ENCODE results near the gene TMEM130. TPM values are rescaled to one million over a fixed set of nuclear protein-coding genes. Genes with fewer than 3 reads are reported as not detected.
"Not testable (repeated sequence)": the region's sequence is repeated elsewhere in the genome, so short reads cannot be mapped to it uniquely, and the experiment has no call there.

TMEM130 gene
- total RNA-seq, 1 experiment from 2014 or later = not detected

DNA sequence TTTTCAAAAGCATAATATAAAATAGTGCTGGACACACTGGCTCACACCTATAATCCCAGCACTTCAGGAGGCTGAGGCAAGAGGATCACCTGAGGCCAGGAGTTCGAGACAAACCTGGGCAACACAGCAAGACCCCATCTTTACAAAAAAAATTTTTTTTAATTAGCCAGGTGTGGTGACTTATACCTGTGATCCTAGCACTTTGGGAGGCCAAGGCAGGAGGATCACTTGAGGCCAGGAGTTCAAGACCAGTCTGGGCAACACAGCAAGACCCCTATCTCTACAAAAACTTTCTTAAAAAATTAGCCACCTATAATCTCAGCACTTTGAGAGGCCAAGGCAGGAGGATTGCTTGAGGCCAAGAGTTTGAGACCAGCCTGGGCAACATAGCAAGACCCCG, 27.3 kb downstream of the TMEM130 start:
- not testable (repeated sequence) for DNase-seq (ENCODE audit: low read depth)

DNA sequence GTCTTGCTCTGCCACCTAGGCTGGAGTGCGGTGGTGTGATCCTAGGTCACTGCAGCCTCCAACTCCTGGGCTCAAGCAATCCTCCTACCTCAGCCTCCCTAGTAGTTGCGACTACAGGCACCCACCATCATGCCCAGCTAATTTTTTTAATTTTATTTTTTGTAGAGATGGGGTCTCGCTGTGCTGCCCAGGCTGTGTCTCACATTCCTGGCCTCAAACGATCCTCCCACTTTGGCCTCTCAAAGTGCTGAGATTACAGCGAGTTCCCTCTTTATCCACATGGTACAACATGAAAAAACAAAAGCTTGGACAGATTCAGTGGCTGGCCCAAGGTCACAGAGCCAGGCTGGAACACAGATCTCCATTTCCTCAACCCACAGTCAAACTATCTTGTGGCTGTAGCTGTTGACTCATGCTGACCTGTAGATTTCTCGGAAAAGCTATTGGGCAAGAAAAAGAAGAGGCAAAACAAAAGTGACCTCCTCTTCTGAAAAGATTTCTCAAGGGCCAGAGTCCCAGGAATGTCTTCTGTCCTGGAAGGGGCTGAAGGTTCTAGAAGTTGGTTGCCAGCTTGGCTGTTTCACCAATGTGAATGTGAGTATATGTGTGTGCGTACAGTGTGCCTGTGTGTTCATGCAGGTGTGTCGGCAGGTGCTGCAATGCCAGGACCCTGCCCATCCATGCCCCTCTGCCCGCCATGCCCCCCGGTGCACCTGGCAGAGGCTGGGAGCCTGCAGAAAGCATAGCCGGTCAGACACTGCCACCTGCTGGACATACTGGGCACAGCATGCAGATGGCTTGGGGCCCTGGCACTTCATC, 28.4 kb downstream of the TMEM130 start:
- peak; percentile 42 for DNase-seq (ENCODE audit: low read depth)

DNA sequence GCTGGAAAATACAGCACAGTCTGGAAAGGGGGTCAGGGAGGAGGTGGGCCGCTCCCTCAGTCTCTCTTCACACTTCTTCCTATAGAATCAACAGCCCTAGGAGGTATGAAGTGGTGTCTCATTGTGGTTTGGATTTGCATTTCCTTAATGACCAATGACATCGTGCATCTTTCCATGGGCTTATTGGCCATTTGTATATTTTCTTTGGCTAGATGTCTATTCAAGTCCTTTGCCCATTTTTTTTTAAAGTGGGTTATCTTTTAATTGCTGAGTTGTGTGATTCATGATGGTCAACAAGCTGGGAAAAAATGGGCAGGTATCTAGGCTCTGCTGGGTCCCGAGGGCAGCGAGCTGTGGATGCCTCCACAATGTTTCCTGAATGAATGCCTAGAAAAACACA, 29.1 kb downstream of the TMEM130 start:
- DNase-seq (ENCODE audit: low read depth) = no peak

DNA sequence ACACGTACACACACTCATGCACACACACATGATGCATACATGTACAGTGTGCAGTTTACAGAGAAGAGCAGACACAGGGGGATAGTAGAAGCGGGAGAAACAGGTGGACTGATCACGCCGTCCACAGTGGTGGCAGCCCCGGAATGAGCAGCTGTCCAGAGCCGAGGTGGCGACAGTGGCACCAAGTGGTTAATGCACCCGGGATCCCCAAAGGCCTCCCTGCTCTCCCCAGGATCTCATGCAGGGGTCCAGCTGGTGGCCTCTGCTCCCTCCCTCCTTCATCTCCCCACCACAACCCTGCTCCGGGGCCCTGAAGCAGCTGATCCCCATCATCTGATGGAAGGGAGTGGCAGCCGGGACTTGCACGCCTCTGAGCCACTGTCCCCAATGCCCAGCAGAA, 29.7 kb downstream of the TMEM130 start:
- DNase-seq (ENCODE audit: low read depth) = no peak

DNA sequence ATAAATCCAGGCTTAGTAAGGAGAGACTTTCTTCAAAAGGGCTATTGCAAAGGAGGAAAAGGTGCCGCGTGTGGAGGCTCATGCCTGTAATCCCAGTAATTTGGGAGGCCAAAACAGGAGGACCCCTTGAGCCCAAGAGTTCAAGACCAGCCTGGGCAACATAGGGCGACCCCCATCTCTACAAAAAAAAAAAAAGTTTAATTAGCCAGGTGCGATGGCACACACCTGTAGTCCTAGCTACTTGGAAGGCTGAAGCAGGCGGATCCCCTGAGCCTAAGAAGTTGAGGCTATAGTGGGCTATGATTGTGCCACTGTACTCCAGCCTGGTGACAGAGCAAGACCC, 32.2 kb downstream of the TMEM130 start:
- no peak for DNase-seq (ENCODE audit: low read depth)

DNA sequence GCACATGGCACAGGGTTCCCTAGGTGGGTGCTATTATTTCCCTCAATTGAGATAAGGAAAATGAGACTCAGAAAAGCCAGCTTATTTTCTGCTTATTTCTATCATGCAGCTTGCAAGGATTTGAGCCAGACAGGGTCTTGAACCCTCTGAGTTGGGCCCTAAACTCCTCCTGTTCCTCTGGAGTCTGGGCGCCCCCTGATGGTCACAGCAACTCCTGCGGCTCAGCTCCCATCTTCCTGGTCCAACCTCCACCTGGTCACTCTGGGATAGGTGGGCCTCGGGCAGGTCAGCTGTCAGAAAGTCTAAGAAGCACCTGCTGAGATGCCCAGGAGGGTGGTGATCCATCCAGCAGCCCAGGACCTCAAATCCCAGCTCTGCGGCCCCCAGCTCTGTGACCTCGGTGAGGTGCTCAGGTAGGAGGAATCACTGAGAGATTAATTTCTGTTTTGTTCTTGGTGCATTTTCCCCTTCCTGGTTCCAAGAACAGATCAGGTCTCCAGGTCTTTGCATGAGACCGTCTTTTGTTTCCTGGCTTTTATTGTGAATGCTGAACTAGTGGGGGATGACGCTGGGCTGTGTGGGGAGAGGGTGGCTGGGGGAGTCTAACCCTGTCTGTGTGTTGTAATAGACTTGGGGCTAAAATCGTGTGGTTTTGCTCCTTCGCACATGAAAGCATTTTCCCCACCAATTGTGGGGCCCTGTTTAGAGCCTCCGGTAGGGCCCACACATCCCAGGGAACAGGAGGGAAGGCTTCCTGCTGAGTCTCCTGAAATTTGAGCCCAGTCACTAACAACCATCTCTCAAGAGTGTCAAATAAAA, 32.8 kb downstream of the TMEM130 start:
- peak; percentile 19 for DNase-seq (ENCODE audit: low read depth)

DNA sequence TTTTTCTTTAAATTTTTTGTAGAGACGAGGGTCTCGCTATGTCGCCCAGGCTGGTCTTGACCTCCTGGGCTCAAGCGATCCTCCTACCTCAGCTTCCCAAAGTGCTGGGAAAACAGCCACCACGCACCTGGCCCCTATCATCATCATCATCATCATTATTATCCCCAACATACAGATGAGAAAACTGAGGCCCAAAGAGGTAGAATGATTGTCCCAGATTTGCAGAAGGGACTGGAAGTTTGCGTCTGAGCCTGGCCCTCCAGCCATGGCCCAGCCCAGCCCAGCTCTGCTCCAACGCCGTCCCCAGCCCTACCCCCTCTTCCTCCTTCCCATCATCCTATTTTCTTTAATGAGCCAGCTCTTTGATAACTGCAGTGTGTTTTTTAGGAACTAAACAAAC, 34.9 kb downstream of the TMEM130 start:
- no peak for DNase-seq (ENCODE audit: low read depth)

DNA sequence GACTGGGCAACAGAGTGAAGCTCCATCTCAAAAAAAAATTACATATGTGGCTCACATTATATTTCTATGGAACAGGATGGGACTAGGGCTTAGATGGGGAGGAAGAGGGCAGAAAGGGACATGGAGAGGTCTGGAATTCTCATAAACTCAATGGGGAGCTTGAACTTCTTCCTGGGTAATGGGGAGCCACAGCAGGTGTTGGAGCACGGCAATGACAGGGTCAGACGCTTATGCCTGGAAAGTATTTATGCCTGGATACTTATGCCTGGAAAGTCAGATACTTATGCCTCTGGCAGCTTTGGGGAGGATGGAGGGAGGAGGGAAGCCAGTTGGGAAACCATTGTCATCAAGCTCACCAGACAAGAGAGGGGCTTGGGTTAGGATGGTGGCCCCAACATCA, 36.8 kb downstream of the TMEM130 start:
- no peak for DNase-seq (ENCODE audit: low read depth)

DNA sequence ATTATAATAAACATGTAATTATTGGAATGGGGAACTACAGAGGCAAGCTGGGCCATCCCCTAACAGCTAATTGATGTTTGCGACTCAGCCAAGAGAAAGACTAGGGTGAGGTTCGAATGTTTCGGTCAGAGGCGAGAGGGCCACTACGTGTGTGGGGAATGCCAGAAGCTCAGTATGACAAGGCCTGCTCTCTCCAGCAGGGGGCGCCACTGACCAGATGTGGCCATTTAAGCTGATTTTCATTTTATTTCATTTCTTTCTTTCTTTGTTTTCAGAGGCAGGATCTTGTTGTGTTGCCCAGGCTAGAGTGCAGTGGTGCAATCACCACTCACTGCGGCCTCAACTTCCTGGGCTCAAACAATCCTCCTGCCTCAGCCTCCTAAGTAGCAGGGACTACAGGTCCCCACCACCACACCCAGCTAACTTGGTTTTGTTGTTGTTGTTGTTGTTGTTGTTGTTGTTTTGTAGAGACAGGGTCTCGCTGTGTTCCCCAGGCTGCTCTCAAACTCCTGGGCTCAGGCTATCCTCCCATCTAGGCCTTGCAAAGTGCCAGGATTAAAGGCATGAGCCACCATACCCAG, 38.1 kb downstream of the TMEM130 start:
- DNase-seq (ENCODE audit: low read depth) = no peak

DNA sequence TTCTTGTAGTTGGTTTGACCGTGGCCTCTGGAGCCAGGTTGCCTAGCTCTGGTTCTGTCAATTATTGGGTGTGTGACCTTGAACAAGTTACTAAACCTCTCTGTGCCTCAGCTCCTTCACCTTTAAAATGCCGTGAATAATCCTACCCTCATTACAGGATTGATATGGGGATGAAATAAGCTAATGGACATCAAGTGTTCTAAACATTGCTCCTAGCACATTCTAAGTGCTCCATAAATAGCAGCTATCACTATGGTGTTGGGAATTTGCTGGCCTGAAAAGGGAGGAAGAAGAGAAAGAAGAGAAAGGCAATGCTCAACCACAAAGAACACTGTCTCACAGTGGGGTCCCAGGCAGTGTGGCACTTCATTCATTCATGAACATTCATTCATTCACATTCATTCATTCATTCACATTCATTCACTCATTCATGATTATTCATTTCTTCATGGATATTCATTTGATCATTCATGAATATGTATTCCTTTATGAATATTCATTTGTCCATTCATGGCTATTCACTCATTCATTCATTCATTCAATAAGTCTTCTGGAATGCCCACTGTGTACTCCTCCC, 38.8 kb downstream of the TMEM130 start:
- DNase-seq (ENCODE audit: low read depth) = no peak

DNA sequence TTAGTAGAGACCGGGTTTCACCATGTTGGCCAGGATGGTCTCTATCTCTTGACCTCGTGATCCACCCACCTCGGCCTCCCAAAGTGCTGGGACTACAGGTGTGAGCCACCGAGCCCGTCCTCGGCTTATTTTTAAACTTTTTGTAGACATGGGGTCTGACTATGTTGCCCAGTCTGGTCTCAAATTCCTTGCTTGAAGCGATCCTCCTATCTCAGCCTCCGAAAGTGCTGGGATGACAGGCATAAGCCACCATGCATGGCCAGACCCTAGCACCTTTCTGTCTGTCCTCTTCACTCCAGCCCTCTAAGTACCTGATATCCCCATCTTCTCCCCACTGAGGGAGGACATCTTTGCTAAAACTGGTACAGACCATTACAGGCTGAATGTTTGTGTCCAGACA, 41.4 kb downstream of the TMEM130 start:
- no peak for DNase-seq (ENCODE audit: low read depth)

DNA sequence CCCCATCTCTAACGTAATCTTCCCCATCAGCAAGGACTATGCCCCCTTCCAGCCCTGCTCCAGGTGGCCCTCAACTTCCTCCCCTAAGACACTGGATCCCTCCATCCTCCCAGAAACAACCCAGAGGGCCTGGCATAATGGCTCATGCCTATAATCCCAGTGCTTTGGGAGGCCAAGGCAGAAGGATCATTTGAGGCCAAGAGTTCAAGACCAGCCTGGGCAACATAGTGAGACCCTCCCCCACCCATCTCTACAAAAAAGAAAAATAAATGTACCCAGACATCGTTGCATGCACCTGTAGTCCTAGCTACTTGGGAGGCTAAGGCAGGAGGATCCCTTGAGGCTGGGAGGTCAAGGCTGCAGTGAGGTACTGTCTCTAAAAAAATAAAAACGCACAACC, 42.6 kb downstream of the TMEM130 start:
- DNase-seq (ENCODE audit: low read depth) = no peak

DNA sequence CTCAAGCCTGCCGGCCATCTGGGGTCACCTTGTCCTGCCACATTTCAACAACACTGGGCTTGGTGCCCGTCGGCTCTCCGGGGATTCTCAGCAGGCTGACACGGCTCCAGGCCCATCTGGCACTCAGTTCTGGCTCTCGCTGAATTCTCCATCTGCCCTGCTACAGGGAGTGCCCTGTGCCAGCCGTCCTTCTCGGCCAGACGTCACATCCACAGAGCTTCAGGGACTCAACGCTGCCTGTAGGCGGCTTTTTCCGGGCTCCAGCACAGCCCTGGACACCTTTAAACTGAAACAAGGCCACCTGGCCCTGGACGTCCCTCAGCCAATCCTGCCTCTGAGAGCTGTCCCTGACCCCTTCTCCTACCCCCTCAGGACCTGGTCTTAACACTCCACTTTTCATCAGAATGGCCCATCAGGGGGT, 43.0 kb downstream of the TMEM130 start:
- no peak for DNase-seq (ENCODE audit: low read depth)

DNA sequence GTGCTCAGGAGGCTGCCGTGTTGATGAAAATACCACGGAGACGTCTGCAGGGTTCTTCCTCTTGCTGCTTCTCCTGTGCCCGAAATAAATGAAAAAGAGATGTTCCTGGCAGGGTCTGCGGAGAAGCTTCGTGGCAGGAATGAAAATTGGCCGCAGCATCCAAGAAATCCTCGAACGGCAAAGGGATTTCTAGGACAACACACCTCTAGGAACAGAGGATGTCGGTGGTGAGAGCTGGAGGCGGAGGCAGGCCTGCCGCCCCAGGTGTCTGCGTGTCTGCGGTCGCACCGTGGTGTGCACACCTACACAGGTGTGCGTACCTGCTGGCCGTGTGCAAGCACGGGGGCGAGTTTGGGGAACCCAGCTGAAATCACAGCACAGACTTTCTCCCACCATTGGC, 43.4 kb downstream of the TMEM130 start:
- no peak for DNase-seq (ENCODE audit: low read depth)

DNA sequence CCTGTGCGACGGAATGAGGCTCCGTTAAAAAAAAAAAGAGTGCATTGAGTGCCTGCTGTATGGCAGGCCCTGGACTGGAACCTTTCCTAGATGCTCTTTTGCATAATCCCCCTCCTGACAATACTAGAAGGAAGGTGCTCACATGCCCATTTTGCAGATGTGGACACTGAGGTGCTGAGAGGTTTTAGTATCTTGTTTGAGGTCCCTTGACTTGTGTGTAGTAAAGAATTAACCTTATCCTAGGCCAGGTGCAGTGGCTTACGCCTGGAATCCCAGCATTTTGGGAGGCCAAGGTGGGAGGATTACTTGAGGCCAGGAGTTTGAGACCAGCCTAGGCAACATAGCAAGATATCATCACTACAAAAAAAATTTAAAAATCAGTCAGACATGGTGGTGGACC, 46.6 kb downstream of the TMEM130 start:
- no peak for DNase-seq (ENCODE audit: low read depth)

DNA sequence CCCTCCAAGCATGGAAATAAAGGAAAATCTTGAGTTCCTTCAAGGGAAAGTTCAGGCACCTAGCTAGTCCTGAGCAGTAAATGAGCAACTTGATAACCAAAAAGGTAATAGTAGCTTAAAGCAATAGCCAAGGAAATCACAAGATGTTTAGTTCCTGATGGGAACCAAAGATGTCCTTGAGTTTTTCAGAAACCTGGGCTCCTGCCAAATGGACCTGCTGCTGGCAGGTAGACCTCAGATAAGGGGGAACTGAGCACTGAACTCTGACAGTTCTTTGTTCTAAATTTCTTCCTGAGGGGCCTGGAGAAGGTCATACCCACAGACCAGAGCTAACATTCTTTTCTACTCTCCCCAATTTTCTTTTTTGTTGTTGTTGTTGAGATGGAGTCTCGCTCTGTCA, 48.5 kb downstream of the TMEM130 start:
- DNase-seq (ENCODE audit: low read depth) = no peak

DNA sequence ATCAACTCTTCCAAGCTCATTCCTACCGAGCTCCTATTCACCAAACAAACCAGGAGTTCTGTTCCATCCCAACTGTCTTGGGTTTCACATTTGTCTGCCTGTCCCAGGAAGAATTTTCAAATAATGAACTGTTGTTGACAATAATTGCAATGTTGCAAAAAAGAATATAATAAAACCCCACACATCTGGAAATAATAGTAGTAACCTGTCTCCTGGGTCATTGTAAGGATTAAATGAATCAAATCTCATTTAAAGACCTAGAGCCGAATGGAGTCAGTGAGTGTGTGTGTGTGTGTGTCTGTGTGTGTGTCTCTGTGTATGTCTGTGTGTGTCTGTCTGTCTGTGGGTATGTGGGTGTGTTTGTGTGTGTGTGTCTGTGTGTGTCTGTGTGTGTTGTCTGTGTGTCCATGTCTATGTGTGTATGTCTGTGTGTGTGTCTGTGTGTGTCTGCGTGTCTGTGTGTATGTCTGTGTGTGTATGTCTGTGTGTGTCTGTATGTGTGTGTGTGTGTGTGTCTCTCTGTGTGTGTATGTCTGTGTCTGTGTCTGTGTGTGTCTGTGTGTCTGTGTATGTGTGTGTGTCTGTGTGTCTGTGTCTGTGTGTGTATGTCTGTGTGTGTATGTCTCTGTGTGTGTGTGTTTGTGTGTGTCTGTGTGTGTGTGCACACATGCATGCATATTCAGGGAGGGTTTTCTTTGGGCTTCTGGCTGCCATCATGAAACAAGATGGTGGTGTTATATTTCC, 52.7 kb downstream of the TMEM130 start:
- DNase-seq (ENCODE audit: low read depth) = no peak

DNA sequence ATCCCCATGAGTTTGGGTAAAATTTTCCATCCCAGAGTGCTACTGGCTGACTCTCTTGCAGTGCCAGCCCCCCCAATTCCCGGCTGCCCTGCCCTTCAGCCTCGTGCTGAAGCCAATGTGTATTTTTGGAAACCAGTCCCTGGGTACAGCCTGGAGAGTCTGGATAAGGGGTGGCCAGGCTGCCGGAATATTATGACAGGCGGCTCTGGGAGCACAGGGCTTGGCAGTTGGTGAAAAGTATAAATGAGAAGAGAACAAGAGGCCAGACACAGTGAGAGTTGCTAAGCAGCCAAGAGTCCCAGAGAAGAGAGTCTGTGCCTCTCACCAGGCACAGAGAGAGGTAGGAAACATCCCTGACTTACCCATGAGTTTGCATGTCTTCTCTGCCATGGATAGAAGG, 53.6 kb downstream of the TMEM130 start:
- no peak for DNase-seq (ENCODE audit: low read depth)

DNA sequence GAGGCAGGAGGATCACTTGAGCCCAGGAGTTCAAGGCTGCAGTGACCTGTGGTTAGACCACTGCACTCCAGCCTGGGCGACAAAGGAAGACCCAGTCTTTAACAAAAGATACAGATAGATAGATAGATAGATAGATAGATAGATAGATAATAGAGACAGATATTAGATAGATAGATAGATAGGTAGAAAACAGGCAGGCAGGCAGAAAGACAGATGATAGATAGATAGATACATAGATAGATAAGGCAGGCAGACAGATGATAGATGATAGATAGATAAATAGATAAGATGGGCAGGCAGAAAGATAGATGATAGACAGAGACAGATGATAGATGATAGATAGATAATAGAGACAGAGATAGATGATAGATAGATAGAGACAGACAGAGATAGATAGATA, 54.5 kb downstream of the TMEM130 start:
- no peak for DNase-seq (ENCODE audit: low read depth)

DNA sequence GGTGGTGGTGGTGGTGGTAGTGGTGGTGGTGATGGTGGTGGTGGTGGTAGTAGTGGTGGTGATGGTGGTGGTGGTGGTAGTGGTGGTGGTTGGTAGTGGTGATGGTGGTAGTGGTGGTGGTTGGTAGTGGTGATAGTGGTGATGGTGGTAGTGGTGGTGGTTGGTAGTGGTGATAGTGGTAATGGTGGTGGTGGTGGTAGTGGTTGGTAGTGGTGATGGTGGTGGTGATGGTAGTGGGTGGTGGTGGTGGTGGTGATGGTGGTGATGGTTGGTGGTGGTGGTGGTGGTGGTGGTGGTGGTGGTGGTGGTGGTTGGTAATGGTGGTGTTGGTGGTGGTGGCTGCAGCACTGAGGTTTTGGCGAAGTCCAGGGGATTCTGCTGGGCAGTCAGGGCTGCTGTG, 58.5 kb downstream of the TMEM130 start:
- DNase-seq (ENCODE audit: low read depth) = no peak

DNA sequence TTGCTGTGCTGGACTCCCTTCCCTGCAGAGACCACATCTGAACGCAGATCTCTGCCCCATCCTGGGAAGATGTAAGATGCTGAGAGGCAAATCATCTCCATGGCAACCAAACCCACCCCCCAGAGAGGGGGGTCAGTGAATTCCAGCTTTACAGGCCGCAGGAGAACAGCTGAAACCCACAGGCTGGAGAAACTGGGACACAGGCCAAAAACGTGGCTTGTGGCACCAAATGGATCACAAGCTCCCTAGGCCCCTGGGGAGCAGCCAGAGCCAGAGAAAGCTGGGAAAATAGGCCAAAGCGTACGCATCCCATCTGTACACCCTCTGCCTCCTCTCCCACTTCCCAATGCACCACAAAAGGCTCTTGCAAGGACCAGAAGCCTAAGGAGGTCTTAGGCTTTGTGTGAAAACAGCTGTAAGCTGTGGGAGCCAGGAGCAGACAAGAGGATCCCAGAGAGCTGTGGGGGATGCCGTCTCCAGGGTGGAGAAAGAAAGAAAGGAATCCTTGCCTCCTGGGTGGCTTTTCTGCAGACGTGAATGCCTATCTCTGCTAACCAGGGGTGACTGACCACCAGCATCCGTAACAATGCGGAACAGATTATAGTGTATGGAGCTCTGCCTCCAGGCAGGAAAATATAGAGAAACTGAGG, 59.5 kb downstream of the TMEM130 start:
- no peak for DNase-seq (ENCODE audit: low read depth)
